Measurements from ENCODE around the gene HIVEP3. TPM values are rescaled to one million over a fixed set of nuclear protein-coding genes. Genes with fewer than 3 reads are reported as not detected.

HIVEP3 gene
- total and polyA plus RNA-seq, 2 donors (not counting 1 experiment from before 2014, with no cell fraction given) = 2.0 to 5.1 TPM

DNA sequence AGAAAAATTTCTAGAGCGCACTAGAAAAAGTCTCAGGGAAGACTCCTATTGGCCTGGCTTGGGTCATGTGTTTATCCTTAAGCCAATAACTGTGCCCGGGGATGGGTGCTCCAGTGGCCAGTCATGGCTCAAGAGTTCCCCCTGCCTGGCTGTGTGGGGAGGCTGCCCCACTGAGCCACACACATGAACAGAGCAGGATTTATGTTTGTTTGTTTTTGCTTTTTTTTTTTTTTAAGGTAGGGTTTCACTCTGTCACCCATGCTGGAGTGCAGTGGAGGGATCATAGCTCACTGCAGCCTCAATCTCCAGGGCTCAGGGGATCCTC is 456.1 kb downstream of the HIVEP3 start:
- H3K9me3 ChIP-seq (ENCODE audit: control extremely low read depth in 1 of 3, control insufficient read depth in 2 of 3, insufficient read depth in 1 of 3, low read length in 2 of 3) = peaks cover 0 to 4% (median 0%) of the 10 kb centered on the region in 3 donors
- no peaks in the 10 kb centered on the region for H4K20me1 ChIP-seq (ENCODE audit: control insufficient read depth, insufficient read depth, low read length, poor library complexity, severe bottlenecking)
- Mint-ChIP-seq H3K9me3 (ENCODE audit: insufficient read depth) (no peaks in the 10 kb centered on the region), H3K4me1 (no peaks in the 10 kb centered on the region), H3K4me3 (no peak overlapping the region), H3K27ac (no peak overlapping the region), H3K27me3 (peaks cover 16% of the 10 kb centered on the region)
- intact Hi-C loops (cut with micrococcal nuclease) = no loop called here
- no peaks in the 10 kb centered on the region for H3K4me1 ChIP-seq (ENCODE audit: control insufficient read depth in 2 of 2, insufficient read depth in 2 of 2, low read length in 2 of 2)
- H3K4me3 ChIP-seq (ENCODE audit: control extremely low read depth in 1 of 5, extremely low read depth in 1 of 5, insufficient read depth in 1 of 5, low read depth in 2 of 5, low read length in 4 of 5) = no peak overlapping the region
- ChIA-PET POLR2A (no interaction called here), CTCF (no interaction called here)
- WGBS (ENCODE audit: insufficient coverage) = 96% methylated on average over 2 of the region's 2 CpGs
- no peaks in the 10 kb centered on the region for H3K36me3 ChIP-seq (replicated peaks in 1 of 2; ENCODE audit: control extremely low read depth in 1 of 2, control insufficient read depth in 1 of 2, extremely low read depth in 1 of 2, insufficient read depth in 2 of 2, low read length in 1 of 2)
- no peak overlapping the region for H2AFZ ChIP-seq (ENCODE audit: insufficient read depth, low read depth, low read length, poor library complexity, severe bottlenecking)
- no peak overlapping the region for H3K4me2 ChIP-seq (replicated peaks; ENCODE audit: low read depth, low read length, poor library complexity, severe bottlenecking)
- no peak for ATAC-seq (ENCODE audit: low read depth)
- TF ChIP-seq EZH2 (IDR thresholded peaks at IDR 0.05; ENCODE audit: borderline replicate concordance, insufficient read depth, low read depth, low read length, poor library complexity, severe bottlenecking) = no peak
- TF ChIP-seq, protein P1, sequence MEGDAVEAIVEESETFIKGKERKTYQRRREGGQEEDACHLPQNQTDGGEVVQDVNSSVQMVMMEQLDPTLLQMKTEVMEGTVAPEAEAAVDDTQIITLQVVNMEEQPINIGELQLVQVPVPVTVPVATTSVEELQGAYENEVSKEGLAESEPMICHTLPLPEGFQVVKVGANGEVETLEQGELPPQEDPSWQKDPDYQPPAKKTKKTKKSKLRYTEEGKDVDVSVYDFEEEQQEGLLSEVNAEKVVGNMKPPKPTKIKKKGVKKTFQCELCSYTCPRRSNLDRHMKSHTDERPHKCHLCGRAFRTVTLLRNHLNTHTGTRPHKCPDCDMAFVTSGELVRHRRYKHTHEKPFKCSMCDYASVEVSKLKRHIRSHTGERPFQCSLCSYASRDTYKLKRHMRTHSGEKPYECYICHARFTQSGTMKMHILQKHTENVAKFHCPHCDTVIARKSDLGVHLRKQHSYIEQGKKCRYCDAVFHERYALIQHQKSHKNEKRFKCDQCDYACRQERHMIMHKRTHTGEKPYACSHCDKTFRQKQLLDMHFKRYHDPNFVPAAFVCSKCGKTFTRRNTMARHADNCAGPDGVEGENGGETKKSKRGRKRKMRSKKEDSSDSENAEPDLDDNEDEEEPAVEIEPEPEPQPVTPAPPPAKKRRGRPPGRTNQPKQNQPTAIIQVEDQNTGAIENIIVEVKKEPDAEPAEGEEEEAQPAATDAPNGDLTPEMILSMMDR (IDR thresholded peaks at IDR 0.05) = no peak
- H3K27me3 ChIP-seq (replicated peaks in 1 of 4; ENCODE audit: control extremely low read depth in 1 of 4, control insufficient read depth in 3 of 4, insufficient read depth in 4 of 4, low read length in 3 of 4) = peaks cover 0 to 3% (median 0%) of the 10 kb centered on the region in 4 experiments
- H3K9ac ChIP-seq (ENCODE audit: low read length) = no peak overlapping the region
- no peak for DNase-seq
- no peak overlapping the region for H3K27ac ChIP-seq (ENCODE audit: low read length in 2 of 2)
- H3K79me2 ChIP-seq (ENCODE audit: control insufficient read depth, insufficient read depth, low read length) = no peaks in the 10 kb centered on the region

DNA sequence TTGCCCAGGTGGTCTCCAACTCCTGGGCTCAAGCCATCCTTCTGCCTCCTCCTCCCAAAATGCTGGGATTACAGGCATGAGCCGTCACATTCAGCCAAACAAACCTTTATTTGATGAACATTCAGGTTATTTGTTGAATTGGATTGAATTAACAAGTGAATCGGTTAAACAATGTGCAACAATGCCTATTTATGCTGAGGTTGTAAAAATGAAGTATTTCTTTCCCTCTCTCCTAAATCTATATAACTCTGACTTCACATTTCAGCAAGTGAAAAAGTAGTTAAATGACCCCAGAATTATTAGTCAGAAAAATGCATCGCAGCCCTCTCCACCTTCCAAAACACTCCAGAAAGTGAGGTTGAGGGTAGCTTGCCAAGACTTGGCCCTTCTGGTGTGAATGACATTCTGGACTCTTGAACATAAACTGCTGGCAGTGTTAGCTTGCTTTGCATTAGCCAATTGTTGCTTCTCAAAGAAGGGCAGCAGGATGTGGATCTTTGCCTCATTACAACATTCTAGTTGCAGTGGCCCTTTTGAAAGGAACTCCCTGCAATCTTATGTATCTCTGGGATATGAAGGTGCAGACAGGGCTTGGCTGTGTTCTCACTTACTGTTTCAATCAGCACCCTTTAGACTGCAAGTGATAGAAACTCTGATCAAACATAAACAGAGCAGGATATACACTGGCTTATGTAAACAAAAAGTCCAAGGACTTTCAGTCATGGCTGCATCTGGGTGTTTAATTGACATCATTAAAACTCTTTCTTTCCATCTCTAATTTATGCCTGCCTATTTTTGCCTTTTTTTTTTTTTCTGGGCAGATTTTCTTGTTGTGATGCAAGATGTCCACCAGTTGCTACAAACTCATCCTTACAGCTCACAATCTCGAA is 456.7 kb downstream of the HIVEP3 start:
- WGBS (ENCODE audit: insufficient coverage) = 78% methylated on average over 1 of the region's 4 CpGs

More for the DNA sequence above, 456.7 kb downstream of the HIVEP3 start:
- POLR2A ChIA-PET = no interaction called here
- peaks cover 16% of the 10 kb centered on the region for H3K27me3 Mint-ChIP-seq
- DNase-seq (no peak), ATAC-seq (ENCODE audit: low read depth) (no peak)
- H3K79me2 ChIP-seq (ENCODE audit: control insufficient read depth, insufficient read depth, low read length) = no peaks in the 10 kb centered on the region
- H3K4me2 ChIP-seq (replicated peaks; ENCODE audit: low read depth, low read length, poor library complexity, severe bottlenecking) = no peak overlapping the region
- H3K9ac ChIP-seq (ENCODE audit: low read length) = no peak overlapping the region
- no peak overlapping the region for H2AFZ ChIP-seq (ENCODE audit: insufficient read depth, low read depth, low read length, poor library complexity, severe bottlenecking)
- no peak overlapping the region for H3K27ac Mint-ChIP-seq
- no peak overlapping the region for H3K27ac ChIP-seq (ENCODE audit: low read length in 2 of 2)
- peaks cover 0 to 3% (median 0%) of the 10 kb centered on the region in 4 experiments for H3K27me3 ChIP-seq (replicated peaks in 1 of 4; ENCODE audit: control extremely low read depth in 1 of 4, control insufficient read depth in 3 of 4, insufficient read depth in 4 of 4, low read length in 3 of 4)
- no peaks in the 10 kb centered on the region for H3K9me3 Mint-ChIP-seq (ENCODE audit: insufficient read depth)
- no peaks in the 10 kb centered on the region for H3K36me3 ChIP-seq (replicated peaks in 1 of 2; ENCODE audit: control extremely low read depth in 1 of 2, control insufficient read depth in 1 of 2, extremely low read depth in 1 of 2, insufficient read depth in 2 of 2, low read length in 1 of 2)
- no peaks in the 10 kb centered on the region for H4K20me1 ChIP-seq (ENCODE audit: control insufficient read depth, insufficient read depth, low read length, poor library complexity, severe bottlenecking)
- CTCF ChIA-PET = no interaction called here
- H3K4me3 ChIP-seq (ENCODE audit: control extremely low read depth in 1 of 5, extremely low read depth in 1 of 5, insufficient read depth in 1 of 5, low read depth in 2 of 5, low read length in 4 of 5) = no peak overlapping the region
- no peaks in the 10 kb centered on the region for H3K4me1 Mint-ChIP-seq
- intact Hi-C loops (cut with micrococcal nuclease) = no loop called here
- no peak overlapping the region for H3K4me3 Mint-ChIP-seq
- peaks cover 0 to 4% (median 0%) of the 10 kb centered on the region in 3 donors for H3K9me3 ChIP-seq (ENCODE audit: control extremely low read depth in 1 of 3, control insufficient read depth in 2 of 3, insufficient read depth in 1 of 3, low read length in 2 of 3)
- no peak for TF ChIP-seq EZH2 (IDR thresholded peaks at IDR 0.05; ENCODE audit: borderline replicate concordance, insufficient read depth, low read depth, low read length, poor library complexity, severe bottlenecking)
- TF ChIP-seq, protein P1 (IDR thresholded peaks at IDR 0.05) = no peak
- no peaks in the 10 kb centered on the region for H3K4me1 ChIP-seq (ENCODE audit: control insufficient read depth in 2 of 2, insufficient read depth in 2 of 2, low read length in 2 of 2)
